DND-41 (cell line): ENCODE results near the gene CLVS2.
A peak's percentile ranks its signal among the peaks of the same experiment; 100 is the strongest.

Source experiments
- ATAC-seq: fragments of 200-7000 bp; cut with Tn5 transposase; 3 replicates; pipeline ENCODE4 v1.9.1; 2021; ENCODE audit warnings: low read depth; ENCODE audit not compliant: insufficient read depth
- DNase-seq: peaks from one replicate; pipeline ENCODE4 v3.0.0-alpha.2; 2020
- H2AFZ ChIP-seq: 2 replicates; pipeline ENCODE4 v1.6.0; 2012; ENCODE audit warnings: low read depth, low read length
- H3K27ac ChIP-seq: 2 replicates; pipeline ENCODE4 v1.5.1; 2012; ENCODE audit warnings: low read length, inconsistent platforms
- H3K27me3 ChIP-seq: fragments of 200-600 bp; sonication (generic); 2 replicates; pipeline ENCODE4 v1.6.0; 2012; ENCODE audit warnings: low read length, mild to moderate bottlenecking, inconsistent platforms; ENCODE audit not compliant: insufficient read depth, poor library complexity
- H3K36me3 ChIP-seq: 2 replicates; pipeline ENCODE4 v1.5.1; 2012; ENCODE audit warnings: low read length, inconsistent platforms; ENCODE audit not compliant: insufficient read depth
- H3K4me1 ChIP-seq: 2 replicates; pipeline ENCODE4 v1.5.1; 2012; ENCODE audit warnings: mild to moderate bottlenecking, low read length; ENCODE audit not compliant: insufficient read depth
- H3K4me2 ChIP-seq: 2 replicates; pipeline ENCODE4 v1.6.0; 2012; ENCODE audit warnings: mild to moderate bottlenecking, moderate library complexity, low read length, inconsistent platforms; ENCODE audit not compliant: insufficient read depth
- H3K4me3 ChIP-seq, 2 experiments: fragments of 200-600 bp in 1 of 2; shearing (Covaris generic) in 1 of 2; 2 replicates each; pipeline ENCODE4 v1.5.1; 2012 to 2016; ENCODE audit warnings: inconsistent platforms in 2 of 2, low read length in 2 of 2, mild to moderate bottlenecking in 2 of 2, low read depth in 1 of 2, moderate library complexity in 1 of 2
- H3K79me2 ChIP-seq: 2 replicates; pipeline ENCODE4 v1.6.0; 2012; ENCODE audit warnings: low read length, inconsistent platforms; ENCODE audit not compliant: insufficient read depth
- H3K9ac ChIP-seq: 2 replicates; pipeline ENCODE4 v1.6.0; 2012; ENCODE audit warnings: low read depth, mild to moderate bottlenecking, inconsistent platforms, low read length, moderate library complexity
- H3K9me3 ChIP-seq: 2 replicates; pipeline ENCODE4 v1.5.1; 2012; ENCODE audit warnings: low read length, moderate library complexity, mild to moderate bottlenecking, inconsistent platforms; ENCODE audit not compliant: insufficient read depth, severe bottlenecking
- H4K20me1 ChIP-seq: 2 replicates; pipeline ENCODE4 v1.6.0; 2012; ENCODE audit warnings: low read length; ENCODE audit not compliant: insufficient read depth
- EZH2 ChIP-seq: IDR thresholded peaks from 3 replicates; pipeline ENCODE4 v1.6.1; 2012; ENCODE audit warnings: borderline replicate concordance, low read depth, mild to moderate bottlenecking, moderate library complexity, low read length, inconsistent platforms; ENCODE audit not compliant: severe bottlenecking
- TF ChIP-seq, protein P1 (sequence below): IDR thresholded peaks from 2 replicates; pipeline ENCODE4 v1.5.1; 2012; ENCODE audit warnings: borderline replicate concordance, low read length, moderate library complexity, mild to moderate bottlenecking; ENCODE audit not compliant: poor library complexity, severe bottlenecking; ENCODE audit errors: extremely low read depth

CLVS2 gene

GRCh38 chr6:123027408-123027807 lies 31.4 kb downstream of the CLVS2 start:
- ATAC-seq: no peak
- H3K9ac ChIP-seq: no peak overlapping the region
- no peak overlapping the region for H3K4me2 ChIP-seq
- H4K20me1 ChIP-seq: no peaks in the 10 kb centered on the region
- H3K27ac ChIP-seq: no peak overlapping the region
- DNase-seq: no peak
- TF ChIP-seq, protein P1, sequence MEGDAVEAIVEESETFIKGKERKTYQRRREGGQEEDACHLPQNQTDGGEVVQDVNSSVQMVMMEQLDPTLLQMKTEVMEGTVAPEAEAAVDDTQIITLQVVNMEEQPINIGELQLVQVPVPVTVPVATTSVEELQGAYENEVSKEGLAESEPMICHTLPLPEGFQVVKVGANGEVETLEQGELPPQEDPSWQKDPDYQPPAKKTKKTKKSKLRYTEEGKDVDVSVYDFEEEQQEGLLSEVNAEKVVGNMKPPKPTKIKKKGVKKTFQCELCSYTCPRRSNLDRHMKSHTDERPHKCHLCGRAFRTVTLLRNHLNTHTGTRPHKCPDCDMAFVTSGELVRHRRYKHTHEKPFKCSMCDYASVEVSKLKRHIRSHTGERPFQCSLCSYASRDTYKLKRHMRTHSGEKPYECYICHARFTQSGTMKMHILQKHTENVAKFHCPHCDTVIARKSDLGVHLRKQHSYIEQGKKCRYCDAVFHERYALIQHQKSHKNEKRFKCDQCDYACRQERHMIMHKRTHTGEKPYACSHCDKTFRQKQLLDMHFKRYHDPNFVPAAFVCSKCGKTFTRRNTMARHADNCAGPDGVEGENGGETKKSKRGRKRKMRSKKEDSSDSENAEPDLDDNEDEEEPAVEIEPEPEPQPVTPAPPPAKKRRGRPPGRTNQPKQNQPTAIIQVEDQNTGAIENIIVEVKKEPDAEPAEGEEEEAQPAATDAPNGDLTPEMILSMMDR: no peak
- TF ChIP-seq EZH2: no peak
- no peaks in the 10 kb centered on the region for H3K79me2 ChIP-seq
- no peaks in the 10 kb centered on the region for H3K9me3 ChIP-seq
- no peaks in the 10 kb centered on the region for H3K4me1 ChIP-seq
- H3K36me3 ChIP-seq: no peaks in the 10 kb centered on the region
- H3K27me3 ChIP-seq: no peaks in the 10 kb centered on the region
- no peak overlapping the region for H2AFZ ChIP-seq
- H3K4me3 ChIP-seq: no peak overlapping the region

- Histone ChIP-seq H4K20me1 (no peaks in the 10 kb centered on the region), H3K9me3 (no peaks in the 10 kb centered on the region), H3K9ac (no peak overlapping the region), H3K4me2 (no peak overlapping the region), H3K27ac (no peak overlapping the region), H3K4me3 (no peak overlapping the region), H3K27me3 (no peaks in the 10 kb centered on the region), H2AFZ (no peak overlapping the region), H3K36me3 (no peaks in the 10 kb centered on the region), H3K4me1 (no peaks in the 10 kb centered on the region), H3K79me2 (no peaks in the 10 kb centered on the region)
- ATAC-seq (no peak), DNase-seq (no peak)
- no peak for TF ChIP-seq EZH2
- TF ChIP-seq, protein P1: no peak
Measured at GRCh38 chr6:123028263-123028662, 32.2 kb downstream of the CLVS2 start.

GRCh38 chr6:123030282-123030681 lies 34.2 kb downstream of the CLVS2 start:
- H3K9ac ChIP-seq: no peak overlapping the region
- H3K27me3 ChIP-seq: no peaks in the 10 kb centered on the region
- no peaks in the 10 kb centered on the region for H3K36me3 ChIP-seq
- H4K20me1 ChIP-seq: no peaks in the 10 kb centered on the region
- DNase-seq: no peak
- H3K4me2 ChIP-seq: no peak overlapping the region
- H3K27ac ChIP-seq: no peak overlapping the region
- 0 out of 2 replicates have a peak, but pooled peaks cover 3% of the 10 kb centered on the region for H3K4me1 ChIP-seq
- H3K4me3 ChIP-seq: no peak overlapping the region
- no peaks in the 10 kb centered on the region for H3K79me2 ChIP-seq
- H3K9me3 ChIP-seq: no peaks in the 10 kb centered on the region
- 0 out of 2 replicates have a peak overlapping the region, but pooled peaks have one; percentile 13 for H2AFZ ChIP-seq
- ATAC-seq: no peak
- TF ChIP-seq, protein P1: no peak
- TF ChIP-seq EZH2: no peak

DNA sequence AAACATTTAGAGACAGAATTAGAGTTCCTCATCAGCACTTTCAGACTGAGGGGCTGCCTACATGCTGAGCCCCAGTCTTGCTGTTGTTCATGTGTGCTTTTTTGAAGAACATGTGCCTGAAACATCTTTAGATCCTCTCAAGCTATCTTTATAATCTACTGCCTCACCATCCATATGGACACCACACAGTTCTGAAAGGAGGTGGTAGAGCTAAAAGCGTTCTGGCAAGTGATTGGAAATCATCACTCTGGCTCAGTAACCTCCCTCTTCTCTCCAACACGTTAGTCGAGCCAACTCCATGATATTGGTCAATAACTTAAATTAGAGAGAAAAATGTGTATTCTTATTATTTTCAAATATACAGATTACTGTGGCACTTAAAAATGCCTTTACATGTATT lies 40.6 kb downstream of the CLVS2 start:
- no peak overlapping the region for H2AFZ ChIP-seq
- H3K9ac ChIP-seq: no peak overlapping the region
- H3K4me1 ChIP-seq: peaks cover 19% of the 10 kb centered on the region
- H4K20me1 ChIP-seq: no peaks in the 10 kb centered on the region
- ATAC-seq (no peak), DNase-seq (no peak)
- H3K4me3 ChIP-seq: no peak overlapping the region
- no peaks in the 10 kb centered on the region for H3K9me3 ChIP-seq
- no peaks in the 10 kb centered on the region for H3K27me3 ChIP-seq
- H3K36me3 ChIP-seq: no peaks in the 10 kb centered on the region
- no peak overlapping the region for H3K4me2 ChIP-seq
- no peaks in the 10 kb centered on the region for H3K79me2 ChIP-seq
- TF ChIP-seq, protein P1: no peak
- TF ChIP-seq EZH2: no peak
- no peak overlapping the region for H3K27ac ChIP-seq
